NCI-H510A (cell line): ENCODE measurements around the gene TNFRSF21.
"Not testable (repeated sequence)": the region's sequence is repeated elsewhere in the genome, so short reads cannot be mapped to it uniquely, and the experiment has no call there.

Experiments used
- DNase-seq: peaks from one replicate; lab custom pipeline; 2025; lab: John Stamatoyannopoulos, UW

TNFRSF21 gene

GRCh38 chr6:47309291-47310130, at the start of gene TNFRSF21:
TNFRSF21 (minus strand) TSS chr6:47309905; CDS start chr6:47309511, 394 bp downstream.
- DNase-seq, result peak; percentile 95

DNA sequence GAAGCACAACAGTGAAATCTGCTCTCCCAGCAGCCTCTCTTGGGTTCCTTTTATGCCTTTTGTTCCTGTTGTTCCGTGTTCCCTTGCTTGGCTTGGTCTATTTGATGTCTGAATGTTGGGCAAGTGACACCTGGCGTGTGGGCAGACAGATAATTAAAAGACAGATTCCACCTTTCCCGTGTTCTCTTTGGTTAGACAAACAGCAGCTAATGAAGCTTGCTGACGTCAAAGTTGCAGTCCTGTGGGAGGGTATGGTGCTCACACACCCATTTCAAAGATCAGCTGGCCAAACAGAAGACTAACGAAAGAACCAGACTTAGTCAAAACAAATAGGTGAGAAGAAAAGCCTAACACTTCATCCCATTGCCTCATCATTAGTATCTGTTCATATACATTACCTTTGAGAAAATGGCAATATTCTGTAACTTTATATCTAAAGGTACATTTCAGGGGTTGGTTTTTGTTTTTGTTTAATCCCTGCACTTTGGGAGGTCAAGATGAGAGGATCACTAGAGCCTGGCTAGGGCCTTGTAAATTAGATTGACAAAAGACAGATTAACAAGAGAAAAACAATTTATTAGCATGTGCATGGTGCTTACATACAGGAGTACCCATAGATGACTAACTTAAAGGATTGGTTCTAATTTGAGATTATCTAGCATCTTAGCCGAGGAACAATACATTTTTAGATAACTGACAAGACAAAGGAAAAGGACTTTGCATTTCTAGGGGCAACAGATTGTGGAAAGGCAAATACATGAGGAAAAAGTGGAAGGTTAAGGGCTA, 48.9 kb upstream of the TNFRSF21 start:
- DNase-seq, result no peak

DNA sequence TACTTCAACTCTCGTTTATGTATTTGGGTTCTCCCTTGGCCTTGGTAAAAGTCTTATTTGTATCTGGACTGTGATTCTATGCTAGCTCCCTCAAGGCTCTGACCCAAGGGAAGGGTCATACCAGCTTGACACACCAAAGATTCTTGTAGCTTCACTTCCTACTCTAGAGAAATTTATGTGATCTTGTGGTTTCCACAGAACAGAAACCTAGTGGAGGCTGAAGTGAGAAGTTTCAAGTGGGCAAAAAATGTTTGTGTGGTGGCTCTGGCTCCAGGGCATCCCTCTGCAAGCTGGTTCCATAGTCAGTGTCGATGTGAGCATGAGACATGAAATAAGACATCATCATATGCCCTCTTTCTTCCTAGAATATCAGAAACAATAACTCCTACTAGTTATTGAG, 48.1 kb upstream of the TNFRSF21 start:
- no peak for DNase-seq

DNA sequence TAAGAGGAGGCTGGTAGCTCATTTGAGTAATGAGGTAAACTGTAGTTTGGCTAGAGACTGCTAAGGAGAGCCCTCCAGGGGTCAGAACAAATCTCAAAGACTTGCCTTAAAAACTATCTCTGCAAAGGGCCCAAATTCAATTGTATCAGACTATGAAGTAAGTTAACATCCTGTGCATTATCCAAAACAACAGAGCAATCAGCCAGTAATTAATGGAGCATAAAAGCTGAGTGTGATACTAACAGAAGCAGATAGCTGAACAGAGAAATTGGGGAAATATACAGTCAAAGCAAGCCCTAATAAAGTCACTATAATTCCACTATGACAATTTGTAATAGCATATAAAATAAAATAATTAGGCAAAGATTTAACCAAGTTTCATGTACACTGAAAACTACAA, 45.8 kb upstream of the TNFRSF21 start:
- DNase-seq, result no peak

- DNase-seq, result no peak
Measured at GRCh38 chr6:47353871-47354270, 44.2 kb upstream of the TNFRSF21 start.

- DNase-seq, result no peak
Measured at GRCh38 chr6:47352966-47353365, 43.3 kb upstream of the TNFRSF21 start.

DNA sequence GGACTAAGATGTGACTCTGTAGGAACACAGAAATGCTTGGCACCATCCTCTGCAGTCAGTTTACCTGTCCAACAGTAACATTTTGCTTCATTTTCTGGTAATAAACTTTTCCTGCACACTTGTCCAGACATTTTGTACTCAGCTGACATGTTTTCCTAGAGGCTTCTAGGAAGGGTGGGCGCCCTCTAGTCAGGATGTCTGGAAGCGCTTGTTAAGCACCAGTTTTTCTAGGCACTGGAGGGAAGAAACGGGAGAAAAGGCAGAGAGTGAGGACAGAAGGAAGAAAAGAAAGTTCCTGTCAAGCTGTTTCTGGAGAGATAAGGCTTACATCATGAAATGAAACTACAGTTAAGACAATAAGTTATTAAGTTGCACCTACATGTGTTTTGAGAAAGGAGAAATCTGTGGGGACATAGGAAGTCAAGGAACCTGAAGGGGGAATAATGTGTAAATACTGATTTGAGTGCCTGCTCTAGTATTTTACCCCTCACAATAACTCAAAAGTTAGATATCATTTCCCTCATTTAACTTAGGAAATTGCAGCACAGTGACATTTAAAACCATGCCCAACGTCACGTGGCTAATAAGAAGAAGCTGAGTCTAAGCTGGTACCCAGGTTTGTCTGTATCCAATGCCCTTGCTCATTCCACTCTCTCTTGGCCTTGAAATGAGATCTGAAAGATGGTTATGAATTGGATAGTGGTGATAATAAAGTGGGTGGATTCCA, 42.7 kb upstream of the TNFRSF21 start:
- no peak for DNase-seq

DNA sequence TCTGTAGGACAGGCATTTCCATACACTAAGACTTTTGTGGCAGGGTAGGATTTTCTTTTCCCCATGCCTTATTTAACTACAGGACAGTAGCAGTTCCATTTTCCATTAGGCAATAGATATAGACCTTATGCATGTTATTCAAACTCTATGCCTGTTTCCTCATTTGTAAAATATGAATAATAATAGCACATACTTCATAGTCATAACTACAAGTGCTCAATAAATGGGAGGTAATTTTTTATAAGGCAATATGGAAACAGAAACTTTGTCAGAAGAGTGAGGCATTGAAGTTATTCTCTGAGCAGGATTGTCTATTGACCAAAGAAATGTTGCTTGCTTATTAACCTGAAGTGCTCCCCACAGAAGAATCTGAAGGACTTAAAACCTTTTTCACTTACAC, 41.9 kb upstream of the TNFRSF21 start:
- DNase-seq, result no peak

- DNase-seq, result no peak
Measured at GRCh38 chr6:47349931-47350330, 40.2 kb upstream of the TNFRSF21 start.

GRCh38 chr6:47348316-47348863, 38.7 kb upstream of the TNFRSF21 start:
- no peak for DNase-seq

DNA sequence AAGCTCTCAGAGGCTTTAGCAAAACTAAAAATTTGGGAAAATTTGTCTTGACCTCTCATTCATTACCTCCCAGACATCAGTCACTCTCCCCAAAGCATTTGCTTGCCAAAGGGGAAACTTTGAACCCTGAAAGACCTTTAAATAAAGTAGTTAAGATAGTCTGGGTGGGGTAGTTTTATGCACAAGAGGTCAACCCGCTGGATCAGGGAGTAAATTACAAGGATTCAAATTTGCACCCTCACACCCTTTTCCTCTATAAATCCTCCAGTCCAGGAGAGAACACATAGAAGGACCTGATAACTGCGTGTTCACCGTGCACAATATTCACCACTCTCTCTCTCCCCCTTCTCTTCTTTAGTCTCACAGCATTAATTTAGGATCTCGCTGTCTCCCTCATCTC, 36.1 kb upstream of the TNFRSF21 start:
- no peak for DNase-seq

DNA sequence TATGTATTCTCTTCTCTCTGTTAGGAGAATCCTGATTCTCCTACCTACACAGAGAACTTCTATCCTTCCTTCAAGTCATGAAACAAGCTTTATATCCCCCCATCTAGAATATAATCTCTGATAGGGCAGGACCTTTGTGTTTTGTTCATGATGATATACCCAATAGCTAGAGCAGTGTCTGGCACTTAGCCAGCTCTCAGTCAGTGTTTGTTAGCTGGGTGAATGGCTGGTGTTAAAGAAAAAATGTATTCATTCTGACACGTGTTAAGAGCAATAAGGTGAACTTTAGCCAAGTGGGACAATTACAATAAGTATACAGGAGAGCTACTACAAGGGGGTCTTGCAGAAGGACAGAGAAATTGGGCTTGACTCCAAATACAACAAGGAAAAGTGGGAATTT, 34.3 kb upstream of the TNFRSF21 start:
- DNase-seq, result no peak

DNA sequence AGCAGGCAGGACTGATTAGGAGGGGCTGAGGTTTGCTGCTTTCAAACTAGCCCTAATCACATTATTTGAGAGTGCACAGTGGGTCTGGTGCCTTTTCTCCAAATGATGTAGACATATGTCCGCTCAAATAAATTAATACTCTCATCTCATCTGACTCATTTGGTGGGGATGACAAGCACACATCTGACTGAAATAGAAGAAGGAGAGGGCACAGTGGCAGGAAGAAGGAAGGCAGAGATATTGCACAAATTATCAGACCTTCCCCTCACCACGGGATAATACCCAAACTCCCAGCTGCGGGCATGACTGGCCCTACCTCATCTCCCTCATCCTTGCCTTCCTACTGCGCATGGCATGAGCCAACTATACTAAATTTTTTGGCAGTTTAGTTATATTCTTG, 33.9 kb upstream of the TNFRSF21 start:
- DNase-seq, result no peak

GRCh38 chr6:47342824-47343223, 33.1 kb upstream of the TNFRSF21 start:
- DNase-seq, result no peak

DNA sequence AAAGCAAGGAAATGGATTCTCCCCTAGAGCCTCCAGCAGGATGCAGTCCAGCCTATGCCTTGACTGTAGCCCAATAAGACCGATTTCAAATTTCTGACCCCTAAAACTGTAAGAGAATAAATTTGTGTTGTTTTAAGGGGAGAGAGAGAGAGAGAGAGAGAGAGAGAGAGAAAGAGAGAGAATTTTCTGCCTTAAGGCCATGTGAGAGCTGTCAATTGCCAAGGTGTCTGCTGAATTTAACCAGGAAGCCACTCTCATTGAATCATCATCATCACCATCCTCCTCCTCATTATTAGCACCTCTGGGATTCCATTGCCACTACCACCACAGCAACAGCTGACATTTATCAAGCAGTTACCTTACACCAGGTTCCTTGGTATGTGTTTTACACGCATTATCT, 27.8 kb upstream of the TNFRSF21 start:
- no peak for DNase-seq

DNA sequence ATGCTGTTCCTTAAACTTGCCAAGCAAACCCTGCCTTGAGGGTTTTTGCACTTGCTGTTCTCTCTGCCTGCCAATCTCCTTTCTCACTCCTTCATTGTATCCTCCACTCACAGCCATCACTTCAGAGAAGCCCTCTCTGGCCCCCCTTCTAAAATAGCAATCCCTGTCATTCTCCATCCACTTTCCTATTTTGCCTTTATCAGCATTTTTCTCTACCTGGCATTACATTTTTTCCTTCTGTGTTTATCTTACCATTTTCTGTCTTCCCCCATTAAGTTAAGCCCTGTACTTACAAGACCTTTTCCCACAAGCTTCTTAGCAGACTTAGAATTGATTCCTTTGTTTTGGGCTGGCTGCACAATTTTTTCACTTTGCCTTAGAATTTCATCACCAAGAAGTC, 26.6 kb upstream of the TNFRSF21 start:
- DNase-seq, result no peak

- no peak for DNase-seq
Measured at GRCh38 chr6:47335466-47335865, 25.8 kb upstream of the TNFRSF21 start.

GRCh38 chr6:47334334-47334733, 24.6 kb upstream of the TNFRSF21 start:
- DNase-seq, result no peak

- not testable (repeated sequence) for DNase-seq
Measured at GRCh38 chr6:47328606-47329005, 18.9 kb upstream of the TNFRSF21 start.

DNA sequence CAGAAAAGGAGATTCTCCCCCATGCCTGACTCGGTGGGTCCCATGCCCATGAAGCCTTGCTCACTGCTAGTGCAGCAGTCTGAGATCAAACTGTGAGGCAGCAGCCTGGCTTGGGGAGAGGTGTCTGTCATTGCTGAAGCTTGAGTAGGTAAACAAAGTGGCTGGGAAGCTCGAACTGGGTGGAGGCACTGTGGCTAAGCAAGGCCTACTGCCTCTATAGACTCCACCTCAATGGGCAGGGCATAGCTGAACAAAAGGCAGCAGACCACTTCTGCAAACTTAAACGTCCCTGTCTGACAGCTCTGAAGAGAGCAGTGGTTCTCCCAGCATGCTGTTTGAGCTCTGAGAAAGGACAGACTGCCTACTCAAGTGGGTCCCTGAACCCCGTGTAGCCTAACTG, 18.4 kb upstream of the TNFRSF21 start:
- not testable (repeated sequence) for DNase-seq

GRCh38 chr6:47323887-47324286, 14.2 kb upstream of the TNFRSF21 start:
- no peak for DNase-seq

GRCh38 chr6:47323321-47323720, 13.6 kb upstream of the TNFRSF21 start:
- no peak for DNase-seq
